ENCODE measurements around the gene ARID1A.

DNA sequence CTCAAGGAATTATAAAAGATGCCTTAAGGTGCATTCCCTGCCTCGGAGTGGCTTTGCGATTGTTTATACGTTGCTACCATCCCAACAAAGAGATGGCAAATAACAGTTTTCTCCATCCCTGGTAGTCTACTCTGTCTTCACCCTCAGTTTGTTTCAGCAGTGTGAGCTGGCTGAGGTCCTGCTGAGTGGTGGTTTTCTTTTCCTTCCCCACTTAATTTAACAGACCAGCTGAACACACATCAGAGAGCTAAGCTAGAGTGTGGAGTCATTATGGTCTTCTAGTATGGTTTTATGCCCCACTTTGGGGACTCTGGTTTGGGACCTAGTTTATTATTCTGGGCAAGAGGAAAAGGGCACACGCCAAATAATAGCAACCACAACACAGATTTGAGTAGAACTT lies 94.1 kb downstream of the ARID1A start:
- TF ChIP-seq, protein P1, sequence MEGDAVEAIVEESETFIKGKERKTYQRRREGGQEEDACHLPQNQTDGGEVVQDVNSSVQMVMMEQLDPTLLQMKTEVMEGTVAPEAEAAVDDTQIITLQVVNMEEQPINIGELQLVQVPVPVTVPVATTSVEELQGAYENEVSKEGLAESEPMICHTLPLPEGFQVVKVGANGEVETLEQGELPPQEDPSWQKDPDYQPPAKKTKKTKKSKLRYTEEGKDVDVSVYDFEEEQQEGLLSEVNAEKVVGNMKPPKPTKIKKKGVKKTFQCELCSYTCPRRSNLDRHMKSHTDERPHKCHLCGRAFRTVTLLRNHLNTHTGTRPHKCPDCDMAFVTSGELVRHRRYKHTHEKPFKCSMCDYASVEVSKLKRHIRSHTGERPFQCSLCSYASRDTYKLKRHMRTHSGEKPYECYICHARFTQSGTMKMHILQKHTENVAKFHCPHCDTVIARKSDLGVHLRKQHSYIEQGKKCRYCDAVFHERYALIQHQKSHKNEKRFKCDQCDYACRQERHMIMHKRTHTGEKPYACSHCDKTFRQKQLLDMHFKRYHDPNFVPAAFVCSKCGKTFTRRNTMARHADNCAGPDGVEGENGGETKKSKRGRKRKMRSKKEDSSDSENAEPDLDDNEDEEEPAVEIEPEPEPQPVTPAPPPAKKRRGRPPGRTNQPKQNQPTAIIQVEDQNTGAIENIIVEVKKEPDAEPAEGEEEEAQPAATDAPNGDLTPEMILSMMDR (conservative IDR thresholded peaks at IDR 0.05; ENCODE audit: low read depth, low read length): no peak
- no peak for TF ChIP-seq EZH2 (IDR thresholded peaks at IDR 0.05; ENCODE audit: borderline replicate concordance, low read depth, low read length, poor library complexity, severe bottlenecking)

Data from A673 (cell line).